Uterus (tissue), 4 donors: ENCODE data around the gene DLX6. TPM values are rescaled to one million over a fixed set of nuclear protein-coding genes. Genes with fewer than 3 reads are reported as not detected.

Experiments used
- DNase-seq, 2 donors: peaks; one replicate each; pipeline ENCODE4 v3.0.0-alpha.2; 2019 to 2020
- H3K27ac ChIP-seq, 2 donors: fragments of 200-600 bp; sonication (generic); 1 replicate in 1 of 2; 2 replicates in 1 of 2; pipeline ENCODE4 v1.5.1; 2016 to 2018
- H3K27me3 ChIP-seq, 2 donors: fragments of 200-600 bp; sonication (generic); one replicate each; pipeline ENCODE4 v1.5.1; 2018 to 2019; ENCODE audit warnings: control low read depth in 1 of 2
- H3K36me3 ChIP-seq, 2 donors: fragments of 200-600 bp; sonication (generic); one replicate each; pipeline ENCODE4 v1.5.1; 2019; ENCODE audit warnings: control low read depth in 1 of 2
- H3K4me1 ChIP-seq, 2 donors: fragments of 200-600 bp; sonication (generic); one replicate each; pipeline ENCODE4 v1.5.1; 2018 to 2019; ENCODE audit warnings: control low read depth in 1 of 2
- H3K4me3 ChIP-seq, 2 donors: fragments of 200-600 bp; sonication (generic); 1 replicate in 1 of 2; 2 replicates in 1 of 2; pipeline ENCODE4 v1.5.1; 2018 to 2019; ENCODE audit warnings: mild to moderate bottlenecking in 1 of 2
- H3K9me3 ChIP-seq, 2 donors: fragments of 200-600 bp; sonication (generic); one replicate each; pipeline ENCODE4 v1.5.1; 2019; ENCODE audit warnings: control low read depth in 1 of 2
- CTCF ChIP-seq, 4 experiments: fragments of 200-600 bp in 2 of 4; fragments of 450-650 bp in 2 of 4; sonication (generic) in 2 of 4; IDR thresholded peaks; one replicate each; pipeline ENCODE4 v1.5.1; 2016 to 2019; ENCODE audit warnings: antibody characterized with exemption in 4 of 4, mild to moderate bottlenecking in 2 of 4, moderate library complexity in 1 of 4
- POLR2A ChIP-seq, 2 donors: fragments of 450-650 bp; IDR thresholded peaks; one replicate each; pipeline ENCODE4 v1.6.1; 2016; ENCODE audit warnings: antibody characterized with exemption in 2 of 2, mild to moderate bottlenecking in 1 of 2, moderate library complexity in 1 of 2
- intact Hi-C: fragments of 100-400 bp; cut with DNase I; formaldehyde crosslinking; loops from one replicate; pipeline ENCODE4 v1.15.1; 2023; ENCODE audit warnings: low total_unique reads
- total RNA-seq, 4 donors: library from RNA; depleted of rRNA in 3 of 4; stranded (reverse); fragments of >200 nt in 3 of 4; gene quantifications; one replicate each; pipeline versions ENCODE4 v1.1.0 to v1.2.4, GENCODE V29; 2014 to 2023
- donor health status: DM: yes; HTN: yes; CAD: no.

The DLX6 gene
- total RNA-seq, 4 donors from 2014 or later: 0.30 to 1.5 (median 0.77) TPM; not detected in 1

GRCh38 chr7:96973986-96974385 lies 31.4 kb upstream of the DLX6 start:
- no peaks in the 10 kb centered on the region for H3K4me1 ChIP-seq
- H3K36me3 ChIP-seq: no peaks in the 10 kb centered on the region
- no peaks in the 10 kb centered on the region for H3K9me3 ChIP-seq
- H3K27ac ChIP-seq: no peak overlapping the region
- intact Hi-C loops: no loop called here
- TF ChIP-seq CTCF (IDR thresholded peaks at IDR 0.05): no peak
- no peak for TF ChIP-seq POLR2A (IDR thresholded peaks at IDR 0.05)
- H3K27me3 ChIP-seq: no peaks in the 10 kb centered on the region
- DNase-seq: no peak
- no peak overlapping the region for H3K4me3 ChIP-seq

GRCh38 chr7:96976106-96976505 lies 29.2 kb upstream of the DLX6 start:
- no peak overlapping the region for H3K4me3 ChIP-seq
- H3K27me3 ChIP-seq: no peaks in the 10 kb centered on the region
- TF ChIP-seq POLR2A (IDR thresholded peaks at IDR 0.05) (no peak), CTCF (IDR thresholded peaks at IDR 0.05) (no peak)
- intact Hi-C loops: no loop called here
- H3K9me3 ChIP-seq: no peaks in the 10 kb centered on the region
- no peak for DNase-seq
- H3K36me3 ChIP-seq: no peaks in the 10 kb centered on the region
- no peaks in the 10 kb centered on the region for H3K4me1 ChIP-seq
- no peak overlapping the region for H3K27ac ChIP-seq

- Histone ChIP-seq H3K27me3 (no peaks in the 10 kb centered on the region), H3K36me3 (no peaks in the 10 kb centered on the region), H3K27ac (no peak overlapping the region), H3K4me3 (no peak overlapping the region), H3K9me3 (no peaks in the 10 kb centered on the region), H3K4me1 (no peaks in the 10 kb centered on the region)
- intact Hi-C loops: no loop called here
- TF ChIP-seq POLR2A (IDR thresholded peaks at IDR 0.05): no peak
- TF ChIP-seq CTCF (IDR thresholded peaks at IDR 0.05): no peak
- DNase-seq: no peak
These were observed 27.9 kb upstream of the DLX6 start for GRCh38 chr7:96977445-96977844.

- intact Hi-C loops: no loop called here
- Histone ChIP-seq H3K27ac (no peak overlapping the region), H3K9me3 (no peaks in the 10 kb centered on the region), H3K4me3 (no peak overlapping the region), H3K27me3 (no peaks in the 10 kb centered on the region), H3K4me1 (no peaks in the 10 kb centered on the region), H3K36me3 (no peaks in the 10 kb centered on the region)
- DNase-seq: no peak
- no peak for TF ChIP-seq CTCF (IDR thresholded peaks at IDR 0.05)
- no peak for TF ChIP-seq POLR2A (IDR thresholded peaks at IDR 0.05)
These were observed 25.6 kb upstream of the DLX6 start for GRCh38 chr7:96979551-96980276.

- intact Hi-C loops: no loop called here
- DNase-seq: no peak
- H3K27me3 ChIP-seq: peaks cover 0 to 8% of the 10 kb centered on the region in 2 donors
- no peaks in the 10 kb centered on the region for H3K9me3 ChIP-seq
- no peak for TF ChIP-seq POLR2A (IDR thresholded peaks at IDR 0.05)
- TF ChIP-seq CTCF (IDR thresholded peaks at IDR 0.05): no peak
- no peaks in the 10 kb centered on the region for H3K4me1 ChIP-seq
- no peak overlapping the region for H3K4me3 ChIP-seq
- no peak overlapping the region for H3K27ac ChIP-seq
- H3K36me3 ChIP-seq: no peaks in the 10 kb centered on the region
These were observed 22.8 kb upstream of the DLX6 start for GRCh38 chr7:96982586-96982985.
